Ureter (tissue), 1 donor: ENCODE results near the gene NME3. TPM values are rescaled to one million over a fixed set of nuclear protein-coding genes. Genes with fewer than 3 reads are reported as not detected.

Experiments
- DNase-seq: peaks from one replicate; pipeline ENCODE4 v3.0.0-alpha.2; 2020; ENCODE audit warnings: low spot score
- total RNA-seq: library from RNA; stranded (reverse); gene quantifications from one replicate; pipeline ENCODE4 v1.2.4, GENCODE V29; 2023
- donor health status: DM: yes; HTN: yes; CAD: no.

The NME3 gene
- total RNA-seq, 1 donor from 2014 or later = 79.7 TPM

DNA sequence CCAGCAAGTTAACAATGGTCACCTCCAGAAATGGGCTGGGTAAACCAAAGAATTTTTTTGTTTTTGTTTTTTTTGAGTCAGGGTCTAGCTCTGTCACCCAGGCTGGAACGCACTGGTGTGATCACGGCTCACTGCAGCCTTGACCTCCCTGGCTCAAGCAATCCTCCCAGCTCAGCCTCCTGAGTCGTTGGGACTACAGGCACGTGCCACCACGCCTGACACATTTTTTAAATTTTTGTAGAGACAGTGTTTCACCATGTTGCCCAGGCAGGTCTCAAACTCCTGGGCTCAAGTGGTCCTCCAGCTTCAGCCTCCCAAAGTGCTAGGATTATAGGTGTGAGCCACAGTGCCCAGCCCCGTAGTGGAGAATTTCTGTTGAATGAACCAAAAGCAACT is 9.3 kb upstream of the NME3 start:
- DNase-seq = no peak

DNA sequence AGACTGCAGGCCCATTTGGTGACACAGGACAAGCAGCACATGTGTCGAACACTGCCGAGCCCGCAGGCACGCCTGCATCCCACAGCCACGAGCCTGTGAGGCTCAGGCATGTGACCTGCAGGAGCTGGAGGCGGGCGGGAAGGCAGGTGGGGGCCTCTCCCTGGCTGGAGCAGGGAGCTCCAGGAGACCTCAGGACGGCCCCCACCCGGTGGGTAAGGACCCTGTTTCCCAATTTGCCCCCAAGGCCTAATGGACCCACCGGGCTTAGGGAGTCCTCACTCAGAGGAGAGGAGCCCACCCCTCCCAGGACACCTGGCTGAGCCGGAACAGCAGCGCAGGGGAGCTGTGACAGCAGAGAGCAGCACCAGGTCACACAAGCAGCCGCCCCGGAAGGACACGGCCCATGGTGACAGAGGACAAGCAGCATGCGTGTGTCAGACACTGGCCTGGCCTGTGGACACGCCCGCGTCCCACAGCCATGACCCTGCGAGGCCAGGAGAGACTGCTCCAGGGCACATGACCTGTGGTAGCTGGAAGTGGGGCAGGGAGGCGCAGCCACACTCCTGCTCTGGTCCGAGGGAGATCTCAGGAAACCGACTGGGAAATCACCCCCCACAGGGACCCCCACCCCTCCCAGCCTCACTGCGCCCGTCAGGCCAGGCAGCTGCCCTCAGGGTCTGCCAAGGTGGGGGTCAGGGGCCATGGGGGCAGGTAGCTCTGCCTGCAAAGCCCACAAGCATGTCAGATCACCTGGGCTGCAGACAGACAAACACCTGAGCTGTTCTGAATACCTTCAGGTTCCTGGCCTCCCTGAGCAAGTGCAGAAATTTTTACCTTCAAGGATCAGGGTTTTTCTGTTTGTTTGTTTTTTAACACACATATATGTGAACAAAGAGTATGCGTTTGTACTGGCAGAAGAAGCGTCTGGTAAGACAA is 8.7 kb upstream of the NME3 start:
- DNase-seq = no peak

DNA sequence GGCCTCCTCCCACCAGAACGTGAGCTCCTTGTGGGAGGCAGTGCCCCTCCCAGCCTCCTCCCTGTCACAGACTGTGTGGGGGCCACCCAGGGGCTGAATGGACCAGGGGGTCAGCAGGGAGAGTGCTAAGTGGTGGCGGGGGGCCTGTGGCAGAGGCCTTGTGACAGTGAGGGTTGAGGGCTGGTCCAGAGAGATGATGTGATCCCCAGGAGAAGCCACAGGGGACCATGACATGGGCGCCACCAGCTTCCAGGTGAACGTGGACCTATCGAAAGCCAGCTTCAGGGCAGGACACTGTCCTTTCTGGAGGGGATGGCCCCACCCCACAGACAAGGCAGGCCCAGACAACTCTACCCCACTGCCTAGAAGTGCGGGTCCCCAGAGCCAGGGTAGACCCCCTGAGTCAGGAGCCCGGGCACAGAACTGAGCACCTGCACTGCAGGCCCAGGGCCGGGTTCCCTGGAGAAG is 7.9 kb upstream of the NME3 start:
- no peak for DNase-seq

DNA sequence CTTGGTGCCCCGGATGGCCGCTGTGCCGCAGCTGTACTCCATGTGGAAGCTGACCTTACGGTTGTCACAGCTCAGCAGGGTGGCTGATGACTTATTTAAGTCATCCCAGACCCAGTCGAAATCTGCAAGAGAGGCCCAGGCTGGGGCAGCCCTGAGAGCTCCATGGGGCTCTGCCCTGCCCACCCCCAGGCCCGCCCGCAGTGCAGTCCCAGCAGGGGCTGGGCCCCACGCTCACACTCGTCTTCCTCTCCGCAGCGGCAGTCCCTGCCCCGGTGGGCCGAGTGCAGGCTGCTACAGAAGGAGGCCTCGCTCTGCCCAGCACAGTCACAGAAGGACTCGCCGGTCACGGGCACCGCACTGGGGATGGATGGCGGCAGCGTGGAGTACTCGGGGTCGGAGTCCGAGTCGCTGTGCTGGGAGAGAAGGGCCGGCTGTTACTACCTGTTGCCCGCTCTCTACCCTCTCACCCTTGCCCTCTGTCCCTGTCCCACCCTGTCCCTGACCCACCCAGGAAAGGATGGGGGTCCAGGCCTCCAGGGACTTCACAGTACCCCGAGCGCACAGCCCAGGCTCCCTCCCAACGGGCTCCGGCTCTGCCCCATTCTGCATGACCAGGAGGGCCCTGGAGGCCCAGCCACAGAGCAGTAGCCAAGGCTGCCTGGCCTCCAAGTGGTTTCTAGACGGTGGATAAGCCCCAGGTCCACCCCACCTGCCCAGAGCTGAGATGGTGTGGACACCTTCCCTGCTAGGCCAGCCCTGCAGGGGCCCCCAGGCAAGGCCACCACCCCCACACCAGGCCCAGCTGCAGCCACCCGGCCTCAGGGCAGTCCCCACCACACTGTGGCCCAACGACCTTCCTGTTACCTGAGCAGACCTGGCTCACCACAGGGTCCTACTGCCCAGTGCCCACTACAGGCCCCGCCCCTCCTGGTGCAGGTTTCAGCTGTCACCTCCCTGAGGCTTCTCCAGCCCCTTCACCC is 7.1 kb upstream of the NME3 start:
- DNase-seq = no peak

DNA sequence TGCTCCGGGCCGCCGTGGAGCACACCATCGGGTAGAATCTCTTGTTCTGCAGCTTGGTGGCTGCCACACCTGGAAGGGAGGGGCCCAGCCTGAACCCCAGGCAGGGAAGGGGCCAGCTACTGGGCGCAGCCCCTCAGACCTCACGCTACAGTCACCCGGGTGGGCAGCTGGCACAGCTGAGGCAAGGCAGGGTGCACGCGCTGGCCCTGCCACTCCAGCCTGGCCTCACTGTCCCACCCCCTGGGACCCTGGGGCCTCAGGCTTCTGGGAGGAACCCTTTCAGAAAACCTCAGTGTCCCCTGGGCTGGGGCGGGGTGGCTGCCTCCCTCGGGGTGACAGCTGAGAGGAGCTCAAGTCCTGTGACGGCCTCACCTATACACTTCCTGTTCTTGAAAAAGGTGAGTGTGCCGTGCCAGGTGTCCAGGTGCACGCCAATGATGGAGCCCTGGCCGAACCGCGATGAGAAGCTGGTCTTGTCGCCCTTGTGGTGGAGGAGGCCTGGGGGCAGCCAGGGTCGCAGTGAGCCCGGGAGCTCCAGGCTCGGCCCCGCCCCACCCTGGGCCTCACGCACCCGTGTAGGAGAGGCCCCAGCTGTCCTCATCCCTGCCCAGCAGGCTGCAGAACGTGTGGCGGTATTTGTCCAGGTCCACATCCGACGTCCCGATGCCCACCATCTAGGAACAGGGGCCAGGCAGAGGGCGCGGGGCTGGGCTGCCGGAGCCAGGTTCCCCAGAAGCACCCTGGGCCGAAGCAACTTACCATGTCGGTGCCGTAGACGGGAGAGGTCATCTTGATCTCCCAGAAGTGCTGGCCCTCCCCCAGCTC is 6.2 kb upstream of the NME3 start:
- DNase-seq = no peak

DNA sequence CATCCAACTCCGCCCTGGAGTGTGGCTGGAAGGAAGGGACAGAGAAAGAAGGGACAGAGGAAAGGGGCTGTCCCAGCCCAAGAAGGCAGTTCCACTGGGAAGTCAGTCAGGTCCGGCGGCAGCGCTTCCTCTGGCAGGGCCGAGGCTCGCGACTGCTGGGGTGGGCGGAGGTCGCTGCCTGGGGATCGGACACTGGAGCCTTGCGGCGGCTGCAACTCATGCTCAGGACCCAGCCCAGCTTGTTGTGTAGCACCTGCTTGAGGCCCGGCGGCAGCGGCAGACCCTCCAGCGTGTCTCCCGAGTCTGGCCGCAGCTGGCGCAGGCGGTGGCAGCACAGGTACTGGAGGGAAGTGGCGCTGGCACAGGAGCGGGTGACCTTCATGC is 5.6 kb upstream of the NME3 start:
- no peak for DNase-seq

DNA sequence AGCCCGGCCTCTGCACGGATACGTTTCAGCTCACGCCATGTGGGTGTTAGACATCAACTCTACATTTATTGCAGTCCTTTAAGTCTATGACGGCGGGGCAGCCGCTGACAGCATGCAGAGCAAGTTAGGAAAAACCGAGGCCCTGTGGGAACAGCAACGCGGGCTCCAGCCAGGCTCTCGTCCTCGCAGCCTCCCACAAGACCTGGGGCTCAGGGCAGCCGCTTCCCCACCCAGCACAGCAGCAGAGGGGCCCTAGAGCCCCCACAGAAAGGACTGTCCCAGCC is 5.3 kb upstream of the NME3 start:
- DNase-seq = no peak

DNA sequence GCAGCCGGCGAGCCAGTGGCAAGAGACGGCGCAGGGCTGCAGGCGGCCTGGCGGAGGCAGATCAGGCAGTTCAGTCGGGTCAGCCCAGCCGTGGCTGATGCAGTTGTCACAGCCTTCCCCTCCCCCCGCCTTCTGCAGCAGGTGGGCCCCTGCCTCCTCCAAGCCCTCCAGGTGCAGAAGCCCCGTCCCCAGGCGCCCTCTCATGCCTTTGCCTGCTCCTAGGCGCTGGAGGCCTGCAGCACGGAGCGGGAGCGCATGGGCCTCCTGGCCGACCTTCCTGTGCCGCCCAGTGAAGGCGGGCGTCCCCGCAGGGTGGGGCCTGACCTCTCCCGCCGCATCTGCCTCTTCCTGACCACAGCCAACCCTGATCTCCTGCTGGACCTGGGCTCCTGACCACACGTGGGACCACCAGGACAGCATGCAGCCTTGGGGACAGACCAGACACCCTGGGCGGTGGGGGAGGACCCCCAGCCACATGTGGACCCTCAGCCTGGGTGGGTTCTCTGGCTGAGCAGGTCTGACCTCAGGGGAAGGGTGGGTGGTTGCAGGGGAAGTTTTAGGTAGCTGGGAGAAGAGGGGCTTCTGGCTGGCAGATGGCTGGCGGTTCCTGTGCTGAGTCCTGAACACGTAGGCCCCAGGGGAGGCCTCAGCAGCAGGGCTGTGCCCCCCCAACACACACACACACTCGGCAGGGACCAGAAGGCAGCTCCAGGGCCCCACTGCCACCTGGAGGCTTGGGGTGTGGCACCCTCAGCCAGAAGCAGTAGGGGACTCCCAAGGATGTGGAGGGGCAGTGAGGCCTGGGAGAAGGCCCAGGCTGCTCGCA is 4.7 kb upstream of the NME3 start:
- no peak for DNase-seq

DNA sequence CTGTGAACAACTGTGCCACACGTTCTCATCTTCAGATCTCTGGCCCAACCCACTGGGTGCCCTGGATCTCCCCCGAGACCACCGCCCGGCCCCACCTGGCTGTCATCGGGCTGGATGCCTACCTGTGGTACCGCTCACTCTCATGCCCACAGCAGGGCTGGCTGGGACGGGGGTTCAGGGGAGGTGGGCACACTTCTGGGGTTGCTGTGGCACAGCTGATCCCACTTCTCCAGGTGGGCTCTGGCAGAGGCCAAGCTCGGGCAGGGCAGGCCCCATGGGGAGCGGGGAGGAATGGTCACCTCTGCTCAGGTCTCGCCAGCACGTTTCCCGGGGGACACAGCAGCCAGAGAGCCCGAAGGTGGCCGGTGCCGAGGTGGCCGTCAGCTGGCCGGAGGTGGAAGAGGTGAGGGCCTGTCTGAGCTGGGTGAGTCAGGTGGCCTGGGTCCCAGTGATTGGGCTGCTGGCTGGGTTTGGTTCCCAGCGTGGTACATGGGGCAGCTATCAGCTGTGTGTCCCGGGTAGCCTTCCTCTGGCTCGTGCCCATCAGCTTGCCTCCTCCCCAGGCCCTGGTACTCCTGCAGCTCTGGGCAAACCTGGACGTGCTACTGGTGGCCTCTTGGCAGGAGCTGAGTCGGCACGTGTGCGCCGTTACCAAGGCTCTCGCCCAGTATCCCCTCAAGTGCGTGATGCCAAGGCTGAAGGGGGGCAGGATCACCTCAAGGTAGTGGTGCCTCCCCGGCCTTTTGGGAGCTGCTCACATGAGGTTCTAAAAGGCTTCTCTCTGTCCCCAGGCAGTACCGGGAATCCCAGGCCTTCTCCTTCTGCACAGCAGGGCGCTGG is 3.9 kb upstream of the NME3 start:
- DNase-seq = no peak

DNA sequence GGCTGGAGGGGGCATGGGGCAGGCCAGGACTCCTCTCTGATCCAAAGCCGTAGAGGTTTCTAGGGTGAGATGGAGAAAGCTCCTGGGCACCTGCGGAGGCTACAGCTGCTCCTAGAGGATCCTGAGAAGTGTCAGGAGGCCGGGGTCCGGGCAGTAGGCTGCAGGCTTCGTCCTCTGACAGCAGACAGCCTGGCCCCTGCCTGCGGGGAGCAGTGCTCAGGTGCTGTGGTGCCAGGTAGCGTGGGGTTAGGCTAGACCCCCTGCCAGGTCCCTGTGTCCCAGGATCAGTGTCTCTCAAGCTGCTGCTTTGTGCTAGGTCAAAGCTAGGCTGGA is 3.1 kb upstream of the NME3 start:
- DNase-seq = no peak

DNA sequence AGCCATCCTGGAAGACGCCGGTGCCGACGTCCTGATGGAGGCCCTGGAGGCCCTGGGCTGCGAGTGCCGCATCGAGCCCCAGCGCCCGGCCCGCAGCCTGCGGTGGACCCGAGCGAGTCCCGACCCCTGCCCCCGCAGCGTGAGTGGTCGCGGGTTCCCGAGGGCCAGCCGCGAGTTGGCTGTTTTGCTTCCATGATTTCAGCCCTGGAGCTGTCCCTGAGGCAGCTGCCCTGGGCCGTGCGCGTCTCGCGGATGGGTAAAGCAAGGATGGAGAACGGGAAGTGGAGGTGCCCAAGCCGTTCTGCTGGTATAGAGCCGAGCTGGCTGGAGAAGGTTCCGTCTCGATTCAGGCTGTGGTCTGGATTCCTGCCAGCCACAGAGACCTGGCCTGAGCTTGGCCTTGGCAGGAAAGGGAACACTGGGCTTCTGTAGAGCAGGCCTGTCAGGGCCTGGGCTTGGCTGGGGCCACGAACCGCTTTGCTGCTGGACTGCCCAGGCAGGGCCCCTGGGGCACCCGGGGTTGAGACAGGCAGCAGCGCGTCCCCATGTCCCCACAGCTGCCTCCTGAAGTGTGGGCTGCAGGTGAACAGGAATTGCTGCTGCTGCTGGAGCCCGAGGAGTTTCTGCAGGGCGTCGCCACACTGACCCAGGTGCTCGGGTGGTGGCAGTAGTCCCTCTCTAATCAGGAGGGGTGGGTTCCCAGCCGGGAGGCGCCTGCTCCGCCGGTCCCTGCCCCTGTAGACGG is 2.5 kb upstream of the NME3 start:
- no peak for DNase-seq

DNA sequence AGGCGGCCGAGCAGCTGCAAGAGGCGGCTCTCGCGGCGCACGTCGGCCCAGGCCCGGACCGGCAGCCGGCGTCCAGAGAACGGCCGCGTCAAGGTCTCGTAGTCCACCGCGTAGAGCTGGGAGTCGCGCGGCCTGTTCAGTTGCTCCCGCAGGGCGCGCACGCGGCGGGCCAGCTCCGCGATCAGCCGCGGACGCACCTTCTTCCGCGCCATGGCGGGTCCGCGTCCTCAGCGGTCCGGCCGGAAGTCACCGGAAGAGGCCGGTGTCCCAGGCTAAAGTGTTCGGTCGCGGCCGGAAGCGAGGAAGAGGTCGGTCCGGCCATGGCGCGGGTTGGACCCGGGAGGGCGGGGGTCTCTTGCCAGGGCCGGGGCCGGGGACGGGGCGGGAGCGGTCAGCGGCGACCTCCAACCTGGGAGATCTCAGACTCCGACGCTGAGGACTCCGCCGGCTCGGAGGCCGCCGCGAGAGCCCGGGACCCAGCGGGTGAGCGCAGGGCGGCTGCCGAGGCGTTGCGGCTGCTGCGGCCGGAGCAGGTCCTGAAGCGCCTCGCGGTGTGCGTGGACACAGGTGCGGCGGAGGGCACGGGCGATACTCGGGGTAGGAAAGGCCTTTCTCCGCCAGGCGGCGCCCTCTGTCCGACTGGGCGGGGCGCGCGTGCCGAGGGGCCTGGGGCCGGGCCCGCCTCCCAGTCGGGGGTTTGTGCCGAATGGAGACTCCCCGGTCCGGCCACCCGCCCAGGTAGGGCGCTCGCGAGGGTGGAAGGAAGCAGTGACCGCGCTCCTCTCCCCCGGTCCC is 1.8 kb upstream of the NME3 start, which contains the start of gene MRPS34:
TSS of gene MRPS34 (minus strand) at position 227 of the 795 bp plus-strand sequence. CDS start at position 212, 15 bp downstream.
- peak; percentile 86 for DNase-seq

DNA sequence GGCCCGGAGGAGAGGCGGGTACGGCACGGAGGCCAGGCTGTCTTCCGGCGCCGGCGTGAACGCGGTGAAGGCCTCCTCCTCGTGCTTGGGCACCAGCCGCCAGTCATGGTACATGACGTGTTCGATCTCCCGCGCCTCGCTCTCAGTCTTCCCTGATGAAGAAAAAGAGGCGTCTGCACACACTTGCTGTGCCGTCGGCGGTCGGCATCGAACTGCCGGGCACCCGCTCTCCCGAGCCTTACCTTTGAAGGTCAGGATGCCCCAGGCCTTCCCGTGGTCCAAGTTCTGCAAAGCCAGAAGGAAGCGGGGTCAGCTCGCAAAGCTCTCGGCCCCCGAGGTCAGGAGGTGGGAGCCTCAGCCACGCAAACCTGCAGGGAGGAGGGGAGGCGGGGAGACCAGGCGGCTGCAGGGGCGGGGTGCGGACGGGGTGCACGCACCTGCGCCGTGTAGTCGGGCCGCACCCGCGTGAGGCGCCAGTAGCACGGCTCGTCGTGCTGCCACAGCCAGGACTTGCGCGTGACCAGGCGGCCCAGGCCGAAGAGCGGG is 1.1 kb upstream of the NME3 start, which contains the start of gene EME2:
TSS of gene EME2 (plus strand) at position 449 of the 546 bp plus-strand sequence. CDS start 418 bp downstream, outside the sequence.
- no peak for DNase-seq

DNA sequence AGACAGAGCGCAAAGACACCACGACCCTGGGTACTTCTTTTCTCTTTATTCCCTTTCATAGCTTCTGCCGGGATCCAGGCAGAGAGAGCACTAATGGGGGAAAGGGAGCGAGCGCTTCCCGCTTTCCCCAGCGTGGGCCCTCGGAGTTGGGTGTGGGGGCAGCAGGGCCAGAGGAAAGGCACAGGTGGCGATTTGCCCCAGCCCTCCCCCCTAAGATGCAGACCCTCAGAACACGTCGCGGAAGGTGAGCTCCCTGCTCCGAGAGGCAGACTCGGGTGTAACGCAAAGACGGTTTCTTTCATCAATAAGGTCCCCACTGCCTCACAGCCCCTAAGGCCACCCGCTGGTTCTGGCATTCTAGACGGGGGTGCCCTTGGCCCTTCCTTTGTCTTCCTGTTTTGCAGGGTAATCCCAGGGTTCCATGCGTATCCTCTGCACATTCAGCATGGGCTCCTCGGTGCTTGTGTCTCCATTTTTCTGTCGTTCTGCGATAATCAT is 570 bp upstream of the NME3 start:
- no peak for DNase-seq

DNA sequence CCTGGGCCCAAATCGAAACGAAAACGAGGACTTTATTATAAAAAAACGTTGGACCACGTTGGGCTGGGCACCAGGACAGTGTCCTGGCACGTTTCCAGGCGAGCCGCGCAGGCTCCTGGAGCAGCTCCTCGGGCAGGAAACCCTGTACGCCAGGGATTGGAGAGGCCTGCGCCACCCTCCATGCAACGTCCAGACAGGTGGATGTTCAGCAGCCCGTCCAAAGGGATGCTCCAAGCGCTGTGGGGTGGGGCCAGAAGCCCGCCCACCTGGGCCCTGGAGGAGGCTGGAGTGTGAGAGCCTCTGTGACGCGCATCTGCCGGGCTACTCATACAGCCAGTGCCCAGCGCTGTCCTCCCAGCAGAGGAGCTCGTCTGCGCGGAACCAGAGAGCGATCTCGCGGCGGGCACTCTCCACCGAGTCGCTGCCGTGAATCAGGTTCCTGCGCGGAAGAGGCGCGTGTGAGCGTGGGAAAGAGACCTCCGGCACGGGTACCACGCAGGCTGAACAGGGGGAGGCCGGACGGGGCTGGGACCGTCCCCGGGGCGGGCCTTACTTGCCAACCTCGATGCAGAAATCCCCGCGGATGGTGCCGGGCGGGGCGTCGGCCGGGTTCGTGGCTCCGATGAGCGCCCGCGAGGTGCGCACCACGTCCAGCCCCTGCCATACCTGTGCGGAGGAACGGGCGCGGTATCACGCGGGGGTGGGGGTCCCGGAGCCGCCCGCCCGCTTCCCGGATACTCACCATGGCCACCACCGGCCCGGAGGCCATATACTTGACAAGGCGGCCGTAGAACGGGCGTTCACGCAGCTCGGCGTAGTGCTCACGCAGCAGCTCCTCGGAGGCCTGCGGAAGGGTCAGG is 785 bp downstream of the NME3 start:
- DNase-seq = peak; percentile 80

DNA sequence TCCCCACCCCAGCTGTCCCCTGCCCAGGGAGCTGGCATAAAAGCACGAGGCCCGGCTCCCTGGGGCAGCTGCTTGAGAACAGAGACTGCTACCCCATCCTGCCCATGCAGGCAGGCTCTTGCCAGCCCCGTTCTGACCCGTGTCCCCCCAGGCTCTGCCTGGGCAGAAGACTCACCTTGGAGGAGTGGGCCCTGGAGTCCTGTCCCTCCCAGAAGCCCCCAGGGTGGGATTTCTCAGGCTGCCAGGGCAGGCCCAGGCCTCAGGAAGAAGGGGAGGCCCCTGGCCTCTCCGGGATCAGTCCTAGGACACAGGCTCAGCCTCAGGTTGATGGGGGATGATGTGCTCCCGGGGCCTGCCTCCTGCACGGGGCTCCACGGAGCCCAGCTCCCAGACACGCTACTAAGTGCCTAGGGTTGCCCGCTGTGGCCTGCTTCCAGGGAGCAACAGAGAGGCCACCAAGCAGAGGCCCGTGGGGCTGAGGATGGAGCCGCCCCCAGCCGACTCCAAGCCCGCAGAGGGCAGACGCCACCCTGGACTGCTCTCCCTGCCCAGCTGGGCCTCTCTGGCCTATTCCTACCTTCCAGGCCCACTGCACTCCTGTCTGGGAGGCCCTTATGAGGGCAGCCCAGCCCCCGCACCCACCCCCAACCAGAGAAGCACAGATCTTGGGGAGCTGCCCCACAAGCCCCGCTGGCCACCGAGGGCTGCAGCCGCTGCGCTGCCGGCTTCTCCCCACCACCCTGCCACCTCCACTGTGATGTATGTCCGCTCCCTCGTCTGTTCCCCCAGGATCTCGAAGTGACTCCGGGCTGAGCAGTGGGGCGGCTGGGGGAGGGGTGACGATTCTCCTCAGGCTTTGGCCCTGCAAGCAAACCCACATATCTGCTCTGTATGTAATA is 1.7 kb downstream of the NME3 start:
- no peak for DNase-seq
